SK-N-MC (cell line): ENCODE measurements around the gene GRID2.

ENCODE experiments used
- DNase-seq: peaks from one replicate; pipeline ENCODE4 v3.0.0-alpha.2; 2011; ENCODE audit warnings: low read depth, low spot score
- H3K27ac ChIP-seq: fragments of 200-600 bp; sonication (generic); 2 replicates; pipeline ENCODE4 v1.5.1; 2016; ENCODE audit warnings: mixed run types
- H3K36me3 ChIP-seq: fragments of 200-600 bp; sonication (generic); 2 replicates; pipeline ENCODE4 v1.6.1; 2017; ENCODE audit warnings: antibody characterized with exemption, low read length, mixed read lengths; ENCODE audit not compliant: insufficient read depth
- H3K4me3 ChIP-seq: fragments of 200-600 bp; sonication (generic); 2 replicates; pipeline ENCODE4 v1.5.1; 2016
- H3K9ac ChIP-seq: fragments of 200-600 bp; sonication (generic); 2 replicates; pipeline ENCODE4 v1.8.0; 2017; ENCODE audit warnings: mixed run types, mixed read lengths; ENCODE audit not compliant: insufficient read length
- H3K9me3 ChIP-seq: fragments of 200-600 bp; sonication (generic); 2 replicates; pipeline ENCODE4 v1.6.1; 2017; ENCODE audit warnings: low read depth, mild to moderate bottlenecking, antibody characterized with exemption, low read length, moderate library complexity, mixed read lengths
- EZH2 ChIP-seq: fragments of 200-600 bp; sonication (generic); IDR thresholded peaks from one replicate; pipeline ENCODE4 v1.6.1; 2017; ENCODE audit warnings: antibody characterized with exemption
- FOXP2 ChIP-seq: optimal IDR thresholded peaks from 2 replicates; pipeline ENCODE3; 2011; ENCODE audit warnings: mild to moderate bottlenecking, moderate library complexity; ENCODE audit not compliant: insufficient read depth; ENCODE audit errors: extremely low read length, control extremely low read depth
- POLR2AphosphoS5 ChIP-seq: IDR thresholded peaks from 2 replicates; pipeline ENCODE4 v1.6.1; 2012; ENCODE audit warnings: mild to moderate bottlenecking, low read depth, low read length, borderline replicate concordance

Gene GRID2

GRCh38 chr4:92599044-92599443 lies 295.3 kb downstream of the GRID2 start:
- Histone ChIP-seq H3K9me3 (no peaks in the 10 kb centered on the region), H3K9ac (no peak overlapping the region), H3K4me3 (no peak overlapping the region), H3K27ac (no peak overlapping the region), H3K36me3 (no peaks in the 10 kb centered on the region)
- DNase-seq, result no peak
- TF ChIP-seq EZH2 (no peak), POLR2AphosphoS5 (no peak), FOXP2 (no peak)

DNA sequence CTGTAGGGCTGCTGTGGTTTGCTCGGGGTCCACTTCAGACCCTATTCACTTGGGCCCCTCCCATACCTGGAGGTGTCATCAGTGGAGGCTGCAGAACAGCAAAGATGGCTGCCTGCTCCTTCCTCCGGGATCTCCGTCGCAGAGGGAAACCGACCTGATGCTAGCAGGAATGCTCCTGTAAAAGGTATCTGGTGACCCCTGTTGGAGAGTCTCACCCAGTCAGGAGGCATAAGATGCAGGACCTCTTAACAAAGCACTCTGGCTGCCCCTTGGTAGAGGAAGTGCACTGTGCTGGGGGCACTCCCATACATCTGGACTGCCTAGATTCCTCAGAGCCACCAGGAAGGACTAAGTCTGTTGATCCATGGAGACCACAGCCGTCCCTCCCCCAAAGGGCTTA lies 296.9 kb downstream of the GRID2 start:
- no peak for DNase-seq
- no peak for TF ChIP-seq FOXP2
- TF ChIP-seq POLR2AphosphoS5, result no peak
- no peak for TF ChIP-seq EZH2
- no peak overlapping the region for H3K4me3 ChIP-seq
- H3K9me3 ChIP-seq, result no peaks in the 10 kb centered on the region
- H3K36me3 ChIP-seq, result no peaks in the 10 kb centered on the region
- no peak overlapping the region for H3K9ac ChIP-seq
- H3K27ac ChIP-seq, result no peak overlapping the region

- Histone ChIP-seq H3K36me3 (no peaks in the 10 kb centered on the region), H3K27ac (no peak overlapping the region), H3K9me3 (no peaks in the 10 kb centered on the region), H3K4me3 (no peak overlapping the region), H3K9ac (no peak overlapping the region)
- no peak for DNase-seq
- TF ChIP-seq EZH2, result no peak
- TF ChIP-seq POLR2AphosphoS5, result no peak
- no peak for TF ChIP-seq FOXP2
Observed at GRCh38 chr4:92606227-92606626, 302.5 kb downstream of the GRID2 start.

DNA sequence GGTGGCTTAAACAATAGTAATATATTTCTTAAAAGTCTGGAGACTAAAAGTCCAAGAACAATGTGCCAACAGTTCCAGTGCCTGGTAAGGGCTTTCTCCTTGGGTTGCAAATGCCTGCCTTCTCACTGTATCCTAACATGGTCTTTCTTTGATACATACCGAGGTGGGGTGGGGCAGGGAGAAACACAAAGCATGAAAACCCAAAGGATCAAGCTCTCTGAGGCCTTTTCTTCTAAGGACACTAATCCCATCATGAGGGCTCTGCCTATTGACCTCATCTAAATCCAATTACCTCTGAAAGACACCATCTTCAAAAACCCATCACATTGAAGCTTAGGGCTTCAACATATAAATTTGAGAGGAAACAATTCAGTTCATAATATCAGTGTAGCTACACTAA lies 311.3 kb downstream of the GRID2 start:
- Histone ChIP-seq H3K4me3 (no peak overlapping the region), H3K36me3 (no peaks in the 10 kb centered on the region), H3K9ac (no peak overlapping the region), H3K27ac (no peak overlapping the region), H3K9me3 (no peaks in the 10 kb centered on the region)
- TF ChIP-seq FOXP2, result no peak
- no peak for TF ChIP-seq POLR2AphosphoS5
- no peak for TF ChIP-seq EZH2
- no peak for DNase-seq

DNA sequence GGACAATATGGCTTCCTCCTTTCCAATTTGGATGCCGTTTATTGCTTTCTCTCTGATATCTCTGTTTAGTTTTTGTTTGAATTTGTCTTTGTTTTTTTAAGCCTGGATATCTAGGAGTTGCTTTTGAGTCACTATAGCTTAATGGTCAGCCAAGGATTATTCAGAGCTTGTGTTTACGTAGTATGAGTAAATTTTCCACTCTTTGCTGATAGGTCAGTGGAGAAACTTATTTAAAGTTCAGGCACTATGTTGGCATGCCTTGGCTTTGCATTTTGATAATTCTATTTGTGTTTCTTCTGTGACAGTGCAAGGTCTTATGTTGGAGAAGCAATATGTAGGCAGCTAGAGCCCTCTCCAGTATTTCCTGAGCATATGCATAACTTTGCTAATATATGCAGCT lies 315.2 kb downstream of the GRID2 start:
- Histone ChIP-seq H3K9me3 (no peaks in the 10 kb centered on the region), H3K36me3 (no peaks in the 10 kb centered on the region), H3K4me3 (no peak overlapping the region), H3K27ac (no peak overlapping the region), H3K9ac (no peak overlapping the region)
- DNase-seq, result no peak
- TF ChIP-seq EZH2 (no peak), POLR2AphosphoS5 (no peak), FOXP2 (no peak)

GRCh38 chr4:92629302-92629701 lies 325.5 kb downstream of the GRID2 start:
- Histone ChIP-seq H3K36me3 (no peaks in the 10 kb centered on the region), H3K9ac (no peak overlapping the region)

DNA sequence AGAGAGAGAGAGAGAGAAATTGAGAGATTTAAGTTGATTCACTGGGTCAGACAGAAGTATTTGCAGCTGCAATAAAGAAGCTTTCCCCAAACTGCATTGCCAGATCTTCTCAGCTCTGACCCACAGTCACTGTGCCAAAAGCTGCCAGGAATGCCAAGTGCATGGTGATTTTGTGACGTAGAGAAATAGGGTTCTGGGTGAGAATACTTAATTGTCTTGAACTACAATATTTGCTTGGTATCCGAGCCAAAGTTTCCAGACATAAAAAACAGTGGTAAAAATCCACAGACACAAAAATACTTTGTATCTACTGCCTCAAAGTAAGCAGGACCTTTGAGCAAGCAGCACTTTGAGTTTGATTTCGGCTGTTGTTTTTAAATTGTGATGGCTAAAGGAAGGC lies 331.1 kb downstream of the GRID2 start:
- Histone ChIP-seq H3K27ac (no peak overlapping the region), H3K36me3 (no peaks in the 10 kb centered on the region), H3K4me3 (no peak overlapping the region), H3K9ac (no peak overlapping the region), H3K9me3 (no peaks in the 10 kb centered on the region)
- DNase-seq, result no peak
- TF ChIP-seq FOXP2 (no peak), EZH2 (no peak), POLR2AphosphoS5 (no peak)

More at GRCh38 chr4:92629302-92629701, 325.5 kb downstream of the GRID2 start:
- Histone ChIP-seq H3K9me3 (no peaks in the 10 kb centered on the region), H3K27ac (no peak overlapping the region), H3K4me3 (no peak overlapping the region)
- DNase-seq, result no peak
- no peak for TF ChIP-seq EZH2
- no peak for TF ChIP-seq POLR2AphosphoS5
- TF ChIP-seq FOXP2, result no peak

DNA sequence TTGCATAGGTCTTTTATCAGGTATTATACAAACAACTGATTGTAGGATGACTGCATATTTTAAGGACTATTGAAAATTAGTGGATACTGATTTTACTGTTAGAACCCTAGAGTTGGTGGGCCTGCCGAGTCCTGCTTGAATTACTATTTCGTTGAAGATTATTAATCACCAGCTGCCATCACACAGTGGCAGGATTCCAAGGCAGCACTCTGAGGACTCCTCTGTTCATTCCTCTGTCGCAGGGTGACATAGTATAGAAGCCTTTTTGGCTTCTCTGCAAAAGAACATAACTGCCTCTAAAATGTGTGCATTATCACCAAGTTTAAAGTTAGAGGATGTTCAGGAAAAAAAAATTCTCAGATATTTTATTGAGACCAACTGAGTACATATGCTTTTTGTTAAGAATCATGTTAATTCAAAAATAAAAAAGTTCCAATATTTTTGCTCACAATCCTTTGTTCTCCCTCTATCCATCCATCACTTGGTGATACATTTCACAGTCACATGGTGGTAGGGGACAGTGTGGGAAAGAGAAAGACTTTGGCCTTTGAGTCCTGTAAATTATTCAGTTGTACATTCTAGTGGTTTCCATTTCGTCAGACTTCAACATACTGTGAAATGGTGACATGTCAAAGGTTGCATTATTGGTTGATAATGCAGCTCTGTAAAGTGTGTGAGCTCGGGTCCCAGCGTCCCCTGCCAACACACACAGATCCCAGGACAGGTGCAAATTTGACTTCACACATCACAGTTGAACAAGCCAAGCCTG lies 332.5 kb downstream of the GRID2 start:
- Histone ChIP-seq H3K27ac (no peak overlapping the region), H3K9ac (no peak overlapping the region), H3K9me3 (no peaks in the 10 kb centered on the region), H3K36me3 (no peaks in the 10 kb centered on the region), H3K4me3 (no peak overlapping the region)
- no peak for DNase-seq
- TF ChIP-seq POLR2AphosphoS5 (no peak), EZH2 (no peak), FOXP2 (no peak)

GRCh38 chr4:92641409-92641808 lies 337.6 kb downstream of the GRID2 start:
- Histone ChIP-seq H3K27ac (no peak overlapping the region), H3K9me3 (peaks cover 4% of the 10 kb centered on the region; the same call in 1 of the 2 replicates), H3K36me3 (no peaks in the 10 kb centered on the region), H3K4me3 (no peak overlapping the region), H3K9ac (no peak overlapping the region)
- TF ChIP-seq EZH2 (no peak), FOXP2 (no peak), POLR2AphosphoS5 (no peak)
- no peak for DNase-seq
